PC-3 (cell line): Measurements from ENCODE around the gene CPVL. TPM values are rescaled to one million over a fixed set of nuclear protein-coding genes. Genes with fewer than 3 reads are reported as not detected.

ENCODE experiments used
- ATAC-seq: fragments of 200-7000 bp; cut with Tn5 transposase; 2 replicates; pipeline ENCODE4 v1.9.1; 2020; ENCODE audit warnings: mild to moderate bottlenecking, moderate library complexity
- BruUV-seq: library from RNA; stranded (reverse); fragments of 400-500 nt; replicated peaks from 2 replicates; lab custom pipeline; 2021; lab: Mats Ljungman, UMichigan
- CTCF ChIA-PET: fragments of 300-600 bp; sonication (Branson Sonifier 250); formaldehyde crosslinking; loops from one replicate; lab custom pipeline; 2022; ENCODE audit warnings: antibody characterized with exemption; lab: Charles Lee
- POLR2A ChIA-PET: fragments of 300-600 bp; sonication (Branson Sonifier 250); formaldehyde crosslinking; loops from one replicate; lab custom pipeline; 2022; ENCODE audit warnings: antibody characterized with exemption; ENCODE audit not compliant: unreplicated experiment; lab: Charles Lee
- DNase-seq: peaks from one replicate; pipeline ENCODE4 v3.0.0-alpha.2; 2015
- H2AFZ ChIP-seq: fragments of 300-600 bp; sonication (generic); 2 replicates; pipeline ENCODE4 v1.6.0; 2016; ENCODE audit warnings: antibody characterized with exemption, low read length
- H3F3A ChIP-seq: fragments of 300-600 bp; sonication (generic); one replicate; pipeline ENCODE4 v1.6.0; 2017; ENCODE audit warnings: antibody characterized with exemption, low read length, control low read depth, mild to moderate bottlenecking; ENCODE audit not compliant: unreplicated experiment
- H3K27ac ChIP-seq: fragments of 300-600 bp; sonication (generic); 2 replicates; pipeline ENCODE4 v1.5.1; 2016; ENCODE audit warnings: mild to moderate bottlenecking, low read length
- H3K27me3 ChIP-seq: fragments of 300-600 bp; sonication (generic); 2 replicates; pipeline ENCODE4 v1.6.1; 2016; ENCODE audit warnings: low read length, mixed read lengths
- H3K36me3 ChIP-seq: fragments of 300-600 bp; sonication (generic); 2 replicates; pipeline ENCODE4 v1.6.1; 2016; ENCODE audit warnings: low read depth, mixed run types, low read length, mixed read lengths
- H3K4me1 ChIP-seq: fragments of 300-600 bp; sonication (generic); 2 replicates; pipeline ENCODE4 v1.5.1; 2016; ENCODE audit warnings: low read length; ENCODE audit not compliant: insufficient read depth
- H3K4me2 ChIP-seq: fragments of 300-600 bp; sonication (generic); 2 replicates; pipeline ENCODE4 v1.6.0; 2016; ENCODE audit warnings: low read length
- H3K4me3 ChIP-seq: fragments of 300-600 bp; sonication (generic); 2 replicates; pipeline ENCODE4 v1.5.1; 2016; ENCODE audit warnings: mild to moderate bottlenecking, low read length, mixed read lengths
- H3K79me2 ChIP-seq: fragments of 300-600 bp; sonication (generic); 2 replicates; pipeline ENCODE4 v1.6.1; 2017; ENCODE audit warnings: low read length, mixed read lengths
- H3K9ac ChIP-seq: fragments of 300-600 bp; sonication (generic); 2 replicates; pipeline ENCODE4 v1.6.0; 2016; ENCODE audit warnings: mild to moderate bottlenecking, low read length
- H3K9me2 ChIP-seq: fragments of 300-600 bp; sonication (generic); replicated peaks from 2 replicates; pipeline ENCODE4 v1.6.1; 2016; ENCODE audit warnings: mixed run types, low read length, mixed read lengths
- H3K9me3 ChIP-seq: fragments of 300-600 bp; sonication (generic); 2 replicates; pipeline ENCODE4 v1.6.1; 2016; ENCODE audit warnings: low read length, mixed read lengths
- H4K20me1 ChIP-seq: fragments of 300-600 bp; sonication (generic); 2 replicates; pipeline ENCODE4 v1.6.1; 2016; ENCODE audit warnings: low read length, mixed read lengths
- EZH2 ChIP-seq: fragments of 300-600 bp; sonication (generic); IDR thresholded peaks from one replicate; pipeline ENCODE4 v1.6.1; 2017; ENCODE audit warnings: antibody characterized with exemption, mild to moderate bottlenecking, low read length; ENCODE audit not compliant: unreplicated experiment
- EZH2phosphoT487 ChIP-seq: fragments of 300-600 bp; sonication (generic); IDR thresholded peaks from 2 replicates; pipeline ENCODE4 v1.6.1; 2018; ENCODE audit warnings: mild to moderate bottlenecking, antibody characterized with exemption, low read length, borderline replicate concordance
- intact Hi-C: fragments of 100-400 bp; cut with micrococcal nuclease; formaldehyde crosslinking; loops from 2 replicates; pipeline ENCODE4 v1.9.0; 2023
- total RNA-seq: library from RNA; depleted of rRNA; stranded (reverse); fragments of >200 nt; gene quantifications from 2 replicates; pipeline ENCODE4 v1.2.3, GENCODE V29; 2014
- TF ChIP-seq, protein P1 (sequence below): fragments of 300-600 bp; sonication (generic); conservative IDR thresholded peaks from 2 replicates; pipeline ENCODE4 v1.5.1; 2017; ENCODE audit warnings: antibody characterized with exemption, low read depth, mild to moderate bottlenecking, low read length

Gene CPVL
- total RNA-seq, 1 experiment from 2014 or later: 14.7 TPM

DNA sequence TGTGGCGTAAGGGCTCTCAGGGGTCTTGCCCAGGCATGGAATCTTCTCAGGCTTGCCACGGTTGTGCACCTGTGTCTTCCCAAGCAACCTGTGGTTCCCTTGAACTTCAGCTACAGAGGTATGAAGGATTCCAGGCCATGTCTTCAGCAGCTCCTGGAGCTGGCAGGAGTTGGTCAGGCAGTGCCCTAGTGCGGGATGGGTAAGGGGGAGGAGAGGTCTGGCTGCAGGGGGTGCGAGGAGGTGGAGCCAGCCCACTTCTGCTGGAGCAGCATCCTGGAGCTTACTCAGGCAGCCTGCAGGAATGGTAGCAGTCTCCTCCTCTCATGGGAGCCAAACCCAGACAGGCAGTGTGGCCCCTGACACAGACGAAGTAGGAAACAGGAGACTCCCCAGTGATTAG lies 184.4 kb downstream of the CPVL start:
- no peaks in the 10 kb centered on the region for H3F3A ChIP-seq
- no peak overlapping the region for H3K4me3 ChIP-seq
- ATAC-seq: no peak
- no peaks in the 10 kb centered on the region for H3K9me3 ChIP-seq
- H3K9me2 ChIP-seq: no peaks in the 10 kb centered on the region
- no peaks in the 10 kb centered on the region for H3K79me2 ChIP-seq
- ChIA-PET POLR2A (interaction anchor here (0.6 kb wide), 1 partner anchor 10 kb away, joined by 5 read pairs; no protein-coding TSS in a partner anchor), CTCF (no interaction called here)
- no peaks in the 10 kb centered on the region for H3K27me3 ChIP-seq
- no TSS peak for BruUV-seq
- no peak for TF ChIP-seq EZH2phosphoT487
- TF ChIP-seq, protein P1, sequence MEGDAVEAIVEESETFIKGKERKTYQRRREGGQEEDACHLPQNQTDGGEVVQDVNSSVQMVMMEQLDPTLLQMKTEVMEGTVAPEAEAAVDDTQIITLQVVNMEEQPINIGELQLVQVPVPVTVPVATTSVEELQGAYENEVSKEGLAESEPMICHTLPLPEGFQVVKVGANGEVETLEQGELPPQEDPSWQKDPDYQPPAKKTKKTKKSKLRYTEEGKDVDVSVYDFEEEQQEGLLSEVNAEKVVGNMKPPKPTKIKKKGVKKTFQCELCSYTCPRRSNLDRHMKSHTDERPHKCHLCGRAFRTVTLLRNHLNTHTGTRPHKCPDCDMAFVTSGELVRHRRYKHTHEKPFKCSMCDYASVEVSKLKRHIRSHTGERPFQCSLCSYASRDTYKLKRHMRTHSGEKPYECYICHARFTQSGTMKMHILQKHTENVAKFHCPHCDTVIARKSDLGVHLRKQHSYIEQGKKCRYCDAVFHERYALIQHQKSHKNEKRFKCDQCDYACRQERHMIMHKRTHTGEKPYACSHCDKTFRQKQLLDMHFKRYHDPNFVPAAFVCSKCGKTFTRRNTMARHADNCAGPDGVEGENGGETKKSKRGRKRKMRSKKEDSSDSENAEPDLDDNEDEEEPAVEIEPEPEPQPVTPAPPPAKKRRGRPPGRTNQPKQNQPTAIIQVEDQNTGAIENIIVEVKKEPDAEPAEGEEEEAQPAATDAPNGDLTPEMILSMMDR: no peak
- TF ChIP-seq EZH2: no peak
- H3K36me3 ChIP-seq: no peaks in the 10 kb centered on the region
- intact Hi-C loops: loop anchor here (5.0 kb wide), 1 partner anchor 75 kb away; no protein-coding TSS in a partner anchor
- no peaks in the 10 kb centered on the region for H4K20me1 ChIP-seq
- H3K9ac ChIP-seq: no peak overlapping the region
- no peak overlapping the region for H3K4me2 ChIP-seq
- no peak overlapping the region for H2AFZ ChIP-seq
- DNase-seq: no peak
- 0 out of 2 replicates have a peak, but pooled peaks cover 9% of the 10 kb centered on the region for H3K4me1 ChIP-seq
- H3K27ac ChIP-seq: no peak overlapping the region

DNA sequence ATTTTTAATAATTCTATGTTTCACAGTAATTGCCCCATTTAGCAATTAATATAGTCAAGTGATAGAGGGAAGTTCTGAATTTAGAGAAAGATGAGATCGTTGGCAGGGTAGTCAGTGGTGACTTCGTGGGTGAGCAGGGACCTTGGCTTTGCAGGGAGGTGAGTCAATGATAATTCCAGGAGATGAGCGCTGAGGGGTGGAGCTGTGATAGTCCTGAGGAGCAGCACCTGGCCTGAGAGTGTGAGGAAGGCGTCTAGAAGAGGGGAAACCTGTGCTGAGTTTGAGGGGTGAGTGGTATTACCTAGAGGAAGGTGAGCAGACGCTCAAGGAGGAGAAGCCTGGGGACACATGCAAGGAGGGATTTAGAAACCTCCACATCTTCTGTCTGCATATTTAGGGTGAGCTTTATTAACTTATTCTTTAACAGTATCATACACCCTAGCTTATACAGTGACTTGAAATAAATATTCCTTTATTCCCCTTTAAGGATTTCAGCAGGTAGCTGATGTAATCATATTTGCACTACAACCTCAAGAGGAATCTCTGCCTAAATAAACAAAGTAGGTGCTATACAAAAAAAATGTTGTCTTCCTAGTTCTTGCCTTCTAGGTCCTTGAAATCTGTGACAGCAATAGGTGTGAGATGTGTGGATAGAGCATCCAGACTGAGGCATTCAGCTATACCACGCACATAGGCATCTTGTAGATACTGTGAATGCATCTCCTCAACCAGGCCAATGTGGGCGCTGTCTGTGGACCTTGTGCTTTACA lies 186.1 kb downstream of the CPVL start:
- H3K27ac ChIP-seq: no peak overlapping the region
- TF ChIP-seq, protein P1: no peak
- no peak for TF ChIP-seq EZH2
- TF ChIP-seq EZH2phosphoT487: no peak
- no peak overlapping the region for H3K4me2 ChIP-seq
- ATAC-seq (no peak), DNase-seq (peak; percentile 42)
- no peak overlapping the region for H2AFZ ChIP-seq
- H3K4me1 ChIP-seq: 0 out of 2 replicates have a peak, but pooled peaks cover 9% of the 10 kb centered on the region
- H3K36me3 ChIP-seq: no peaks in the 10 kb centered on the region
- no peak overlapping the region for H3K9ac ChIP-seq
- intact Hi-C loops: loop anchor here (5.0 kb wide), 1 partner anchor 77 kb away; no protein-coding TSS in a partner anchor
- H3K4me3 ChIP-seq: no peak overlapping the region
- H3K27me3 ChIP-seq: no peaks in the 10 kb centered on the region
- H3K9me3 ChIP-seq: no peaks in the 10 kb centered on the region
- ChIA-PET CTCF (interaction anchor here (0.7 kb wide), 1 partner anchor 126 kb away, joined by 3 read pairs; no protein-coding TSS in a partner anchor), POLR2A (no interaction called here)
- H3F3A ChIP-seq: no peaks in the 10 kb centered on the region
- BruUV-seq: no TSS peak
- H4K20me1 ChIP-seq: no peaks in the 10 kb centered on the region
- H3K9me2 ChIP-seq: no peaks in the 10 kb centered on the region
- no peaks in the 10 kb centered on the region for H3K79me2 ChIP-seq

DNA sequence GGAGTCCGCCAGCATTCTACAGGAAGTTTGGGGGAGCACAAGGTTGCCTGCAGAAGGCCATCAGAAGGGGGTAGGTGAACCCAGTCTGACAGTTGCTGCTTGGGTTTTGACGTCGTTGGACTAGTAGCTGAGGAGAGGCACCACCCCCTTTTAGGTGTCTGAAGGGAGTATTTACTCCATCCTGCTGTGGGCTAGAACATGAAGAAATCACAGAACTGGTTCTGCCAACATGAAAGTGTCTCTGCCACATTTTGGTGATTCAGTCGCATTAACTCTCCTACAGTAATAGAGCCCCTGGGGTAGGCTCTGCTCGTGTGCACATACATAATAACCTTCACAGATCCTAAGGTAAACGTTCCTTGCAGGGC lies 187.4 kb downstream of the CPVL start:
- Histone ChIP-seq H4K20me1 (no peaks in the 10 kb centered on the region), H3K79me2 (no peaks in the 10 kb centered on the region), H3K9ac (no peak overlapping the region), H3K4me2 (no peak overlapping the region), H3K27ac (no peak overlapping the region), H3K4me3 (no peak overlapping the region), H2AFZ (no peak overlapping the region), H3F3A (no peaks in the 10 kb centered on the region), H3K36me3 (no peaks in the 10 kb centered on the region), H3K27me3 (no peaks in the 10 kb centered on the region), H3K9me2 (no peaks in the 10 kb centered on the region), H3K4me1 (0 out of 2 replicates have a peak, but pooled peaks cover 9% of the 10 kb centered on the region), H3K9me3 (no peaks in the 10 kb centered on the region)
- ChIA-PET CTCF (interaction anchor here (0.7 kb wide), 1 partner anchor 21 kb away, joined by 3 read pairs; no protein-coding TSS in a partner anchor), POLR2A (no interaction called here)
- TF ChIP-seq EZH2phosphoT487: no peak
- TF ChIP-seq EZH2: no peak
- TF ChIP-seq, protein P1: no peak
- no TSS peak for BruUV-seq
- intact Hi-C loops: no loop called here
- DNase-seq: peak; percentile 28
- no peak for ATAC-seq
